ENCODE measurements around the gene ZNF768. TPM values are rescaled to one million over a fixed set of nuclear protein-coding genes. Genes with fewer than 3 reads are reported as not detected.

Gene ZNF768
- total RNA-seq, 1 donor from 2014 or later, result 15.5 TPM

GRCh38 chr16:30510376-30510938, 15.9 kb downstream of the ZNF768 start:
- Mint-ChIP-seq H3K9me3 (no peaks in the 10 kb centered on the region), H3K4me3 (no peak overlapping the region)
- no peaks in the 10 kb centered on the region for H3K4me1 ChIP-seq

GRCh38 chr16:30509081-30509765, 17.1 kb downstream of the ZNF768 start:
- H3K9me3 ChIP-seq (ENCODE audit: low read depth), result no peaks in the 10 kb centered on the region
- Mint-ChIP-seq H3K27me3 (ENCODE audit: insufficient read depth, low read depth) (peaks cover 11% of the 10 kb centered on the region), H3K9me3 (no peaks in the 10 kb centered on the region), H3K4me3 (no peak overlapping the region), H3K36me3 (no peaks in the 10 kb centered on the region), H3K27ac (no peak overlapping the region), H3K4me1 (peaks cover 3% of the 10 kb centered on the region)
- H3K4me1 ChIP-seq, result no peaks in the 10 kb centered on the region
- no peak overlapping the region for H3K27ac ChIP-seq
- TF ChIP-seq EZH2 (IDR thresholded peaks at IDR 0.05) (no peak), CTCF (IDR thresholded peaks at IDR 0.05) (no peak), EZH2phosphoT487 (IDR thresholded peaks at IDR 0.05) (no peak)
- no peaks in the 10 kb centered on the region for H4K20me1 ChIP-seq (ENCODE audit: low read depth)
- H3K79me2 ChIP-seq (ENCODE audit: low read depth), result no peaks in the 10 kb centered on the region
- no peak overlapping the region for H3K4me2 ChIP-seq
- H3K27me3 ChIP-seq, result no peaks in the 10 kb centered on the region
- H3K9ac ChIP-seq, result no peak overlapping the region
- DNase-seq (ENCODE audit: low spot score), result no peak
- H3K4me3 ChIP-seq, result no peak overlapping the region
- H2AFZ ChIP-seq (replicated peaks), result no peak overlapping the region
- H3K36me3 ChIP-seq, result no peaks in the 10 kb centered on the region
- no peaks in the 10 kb centered on the region for H3F3A ChIP-seq (ENCODE audit: low read depth)

More at GRCh38 chr16:30510376-30510938, 15.9 kb downstream of the ZNF768 start:
- Histone ChIP-seq H4K20me1 (ENCODE audit: low read depth) (no peaks in the 10 kb centered on the region), H3K27me3 (no peaks in the 10 kb centered on the region), H3K4me2 (no peak overlapping the region), H3K79me2 (ENCODE audit: low read depth) (no peaks in the 10 kb centered on the region), H3K27ac (no peak overlapping the region), H3K36me3 (no peaks in the 10 kb centered on the region), H3F3A (ENCODE audit: low read depth) (no peaks in the 10 kb centered on the region), H3K4me3 (no peak overlapping the region), H3K9me3 (ENCODE audit: low read depth) (no peaks in the 10 kb centered on the region), H3K9ac (no peak overlapping the region), H2AFZ (replicated peaks) (no peak overlapping the region)
- H3K27me3 Mint-ChIP-seq (ENCODE audit: insufficient read depth, low read depth), result peaks cover 11% of the 10 kb centered on the region
- H3K4me1 Mint-ChIP-seq, result peaks cover under 1% of the 10 kb centered on the region
- no peaks in the 10 kb centered on the region for H3K36me3 Mint-ChIP-seq
- H3K27ac Mint-ChIP-seq, result no peak overlapping the region
- no peak for DNase-seq (ENCODE audit: low spot score)
- TF ChIP-seq EZH2 (IDR thresholded peaks at IDR 0.05) (no peak), CTCF (IDR thresholded peaks at IDR 0.05) (no peak), EZH2phosphoT487 (IDR thresholded peaks at IDR 0.05) (no peak)

- Histone ChIP-seq H3F3A (ENCODE audit: low read depth) (no peaks in the 10 kb centered on the region), H3K9me3 (ENCODE audit: low read depth) (no peaks in the 10 kb centered on the region), H3K36me3 (no peaks in the 10 kb centered on the region), H3K9ac (no peak overlapping the region), H3K27me3 (peaks cover 3% of the 10 kb centered on the region), H3K4me1 (no peaks in the 10 kb centered on the region), H3K27ac (no peak overlapping the region), H4K20me1 (ENCODE audit: low read depth) (no peaks in the 10 kb centered on the region), H3K4me2 (no peak overlapping the region), H3K79me2 (ENCODE audit: low read depth) (no peaks in the 10 kb centered on the region), H3K4me3 (no peak overlapping the region), H2AFZ (replicated peaks) (no peak overlapping the region)
- H3K9me3 Mint-ChIP-seq, result no peaks in the 10 kb centered on the region
- TF ChIP-seq CTCF (IDR thresholded peaks at IDR 0.05) (no peak), EZH2phosphoT487 (IDR thresholded peaks at IDR 0.05) (no peak), EZH2 (IDR thresholded peaks at IDR 0.05) (no peak)
- peaks cover 9% of the 10 kb centered on the region for H3K27me3 Mint-ChIP-seq (ENCODE audit: insufficient read depth, low read depth)
- DNase-seq (ENCODE audit: low spot score), result no peak
- no peak overlapping the region for H3K27ac Mint-ChIP-seq
- H3K4me3 Mint-ChIP-seq, result no peak overlapping the region
- peaks cover 3% of the 10 kb centered on the region for H3K4me1 Mint-ChIP-seq
- H3K36me3 Mint-ChIP-seq, result no peaks in the 10 kb centered on the region
Measured at GRCh38 chr16:30503403-30504296, 22.7 kb downstream of the ZNF768 start.

Data from neural progenitor cell (in vitro differentiated cells).